ENCODE results near the gene METRN.

DNA sequence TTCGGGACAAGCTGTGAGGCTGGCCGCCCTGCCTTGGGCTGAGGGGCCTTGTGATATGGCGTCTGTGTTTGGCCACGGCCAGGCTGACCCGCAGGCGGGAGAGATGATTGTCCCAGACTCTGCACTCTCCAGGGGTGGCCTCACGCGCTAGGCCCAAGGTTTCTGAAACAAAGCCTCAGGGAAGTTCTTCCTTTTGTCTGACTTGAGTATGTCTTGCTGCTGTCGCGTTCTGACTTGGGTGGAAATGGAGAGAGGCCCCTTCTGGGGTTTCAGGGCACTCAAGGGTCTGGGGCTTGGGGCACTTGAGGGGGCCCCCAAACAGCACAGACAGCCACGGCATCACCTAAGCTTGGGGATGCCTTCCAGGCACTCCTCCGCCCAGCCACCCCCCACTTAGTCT is 3.8 kb upstream of the METRN start:
- TF ChIP-seq, protein P1, sequence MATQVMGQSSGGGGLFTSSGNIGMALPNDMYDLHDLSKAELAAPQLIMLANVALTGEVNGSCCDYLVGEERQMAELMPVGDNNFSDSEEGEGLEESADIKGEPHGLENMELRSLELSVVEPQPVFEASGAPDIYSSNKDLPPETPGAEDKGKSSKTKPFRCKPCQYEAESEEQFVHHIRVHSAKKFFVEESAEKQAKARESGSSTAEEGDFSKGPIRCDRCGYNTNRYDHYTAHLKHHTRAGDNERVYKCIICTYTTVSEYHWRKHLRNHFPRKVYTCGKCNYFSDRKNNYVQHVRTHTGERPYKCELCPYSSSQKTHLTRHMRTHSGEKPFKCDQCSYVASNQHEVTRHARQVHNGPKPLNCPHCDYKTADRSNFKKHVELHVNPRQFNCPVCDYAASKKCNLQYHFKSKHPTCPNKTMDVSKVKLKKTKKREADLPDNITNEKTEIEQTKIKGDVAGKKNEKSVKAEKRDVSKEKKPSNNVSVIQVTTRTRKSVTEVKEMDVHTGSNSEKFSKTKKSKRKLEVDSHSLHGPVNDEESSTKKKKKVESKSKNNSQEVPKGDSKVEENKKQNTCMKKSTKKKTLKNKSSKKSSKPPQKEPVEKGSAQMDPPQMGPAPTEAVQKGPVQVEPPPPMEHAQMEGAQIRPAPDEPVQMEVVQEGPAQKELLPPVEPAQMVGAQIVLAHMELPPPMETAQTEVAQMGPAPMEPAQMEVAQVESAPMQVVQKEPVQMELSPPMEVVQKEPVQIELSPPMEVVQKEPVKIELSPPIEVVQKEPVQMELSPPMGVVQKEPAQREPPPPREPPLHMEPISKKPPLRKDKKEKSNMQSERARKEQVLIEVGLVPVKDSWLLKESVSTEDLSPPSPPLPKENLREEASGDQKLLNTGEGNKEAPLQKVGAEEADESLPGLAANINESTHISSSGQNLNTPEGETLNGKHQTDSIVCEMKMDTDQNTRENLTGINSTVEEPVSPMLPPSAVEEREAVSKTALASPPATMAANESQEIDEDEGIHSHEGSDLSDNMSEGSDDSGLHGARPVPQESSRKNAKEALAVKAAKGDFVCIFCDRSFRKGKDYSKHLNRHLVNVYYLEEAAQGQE (IDR thresholded peaks at IDR 0.05; ENCODE audit: insufficient read depth in 1 of 2, low read depth in 2 of 2, low read length in 2 of 2) = no peak
- TF ChIP-seq POLR2AphosphoS5 (IDR thresholded peaks at IDR 0.05; ENCODE audit: low read depth, low read length) = no peak
